Stomach (tissue), 4 donors: ENCODE data around the gene KRTAP10-6.

ENCODE experiments used
- EP300 ChIP-seq: sonication (generic); formaldehyde crosslinking; IDR thresholded peaks from one replicate; pipeline ENCODE4 v1.6.1; 2017; ENCODE audit warnings: antibody characterized with exemption
- POLR2AphosphoS5 ChIP-seq, 3 donors: sonication (generic); formaldehyde crosslinking; IDR thresholded peaks; one replicate each; pipeline ENCODE4 v1.6.1; 2016; ENCODE audit warnings: antibody characterized with exemption in 3 of 3

DNA sequence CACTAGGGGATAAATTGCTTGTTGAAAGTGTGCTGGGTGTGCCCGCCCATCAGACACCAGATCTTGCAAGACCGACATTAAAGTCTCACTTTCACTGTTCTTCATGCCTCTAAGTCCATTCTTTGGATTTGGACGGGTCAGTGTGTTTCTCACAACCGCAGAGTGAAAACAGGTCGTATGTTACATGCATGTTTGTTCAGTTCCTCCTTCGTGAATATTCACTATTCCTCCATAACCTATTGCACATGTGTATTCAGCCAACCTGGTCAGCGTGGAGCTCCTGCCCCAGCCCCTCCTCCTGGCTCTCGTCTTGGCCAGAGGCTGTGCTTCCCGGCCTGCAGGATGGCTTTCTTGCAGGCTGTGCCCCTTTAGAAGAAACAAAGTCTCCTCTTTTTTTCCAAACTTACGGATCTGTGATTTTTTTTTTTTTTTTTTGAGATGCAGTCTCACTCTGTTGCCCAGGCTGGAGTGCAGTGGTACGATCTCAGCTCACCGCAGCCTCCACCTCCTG, 2.2 kb upstream of the KRTAP10-6 start:
- TF ChIP-seq POLR2AphosphoS5 (IDR thresholded peaks at IDR 0.05) (no peak), EP300 (no peak)
